K562 (cell line): ENCODE measurements around the gene PPP6R3. TPM values are rescaled to one million over a fixed set of nuclear protein-coding genes. Genes with fewer than 3 reads are reported as not detected.

ENCODE experiments used
- ATAC-seq: fragments of 200-7000 bp; cut with Tn5 transposase; 3 replicates; pipeline ENCODE4 v1.9.1; 2020; ENCODE audit warnings: moderate library complexity
- BruUV-seq: library from RNA; stranded (reverse); fragments of 400-500 nt; replicated peaks from 2 replicates; lab custom pipeline; 2021; lab: Mats Ljungman, UMichigan
- CTCF ChIA-PET: fragments of 300-600 bp; formaldehyde crosslinking; extraction: SDS; loops from one replicate; lab custom pipeline; 2021; ENCODE audit warnings: low intra/inter-chr PET ratio; lab: Yijun Ruan, JAX
- POLR2A ChIA-PET: fragments of 300-600, 350-650 bp; sonication (Branson Sonifier 250); formaldehyde crosslinking; extraction: SDS; loops from one replicate; lab custom pipeline; 2021; ENCODE audit warnings: antibody characterized with exemption, inconsistent platforms; lab: Yijun Ruan, JAX
- DNase-seq, 4 experiments: peaks; one replicate each; pipeline versions ENCODE4 v3.0.0 to v3.0.0-alpha.2; 2011 to 2018; ENCODE audit warnings: low spot score in 3 of 4, mixed read lengths in 3 of 4; ENCODE audit errors: extremely low read depth in 1 of 4
- FAIRE-seq: peaks from 2 replicates; lab custom pipeline; 2011; peaks lifted over from hg19 to GRCh38; lab: Jason Lieb, UNC
- H2AFZ ChIP-seq: 2 replicates; pipeline ENCODE4 v1.6.0; 2011; ENCODE audit warnings: low read depth, low read length, control low read depth, inconsistent platforms
- H3K27ac ChIP-seq: fragments of 200-600 bp; 3 replicates; pipeline ENCODE4 v1.8.0; 2011; ENCODE audit warnings: low read depth, mild to moderate bottlenecking, control low read depth, inconsistent platforms, low read length, moderate library complexity, mixed read lengths; ENCODE audit errors: extremely low read depth
- H3K27me3 ChIP-seq, 2 experiments: fragments of 300-600 bp in 1 of 2; 2 replicates in 1 of 2; 3 replicates in 1 of 2; pipeline versions ENCODE4 v1.6.0 to v1.8.0; 2011; ENCODE audit warnings: inconsistent platforms in 2 of 2, low read length in 2 of 2, mild to moderate bottlenecking in 1 of 2, mixed read lengths in 1 of 2, moderate library complexity in 1 of 2; ENCODE audit not compliant: control insufficient read depth in 2 of 2, insufficient read depth in 2 of 2
- H3K36me3 ChIP-seq: fragments of 300-600 bp; 3 replicates; pipeline ENCODE4 v1.8.0; 2011; ENCODE audit warnings: mild to moderate bottlenecking, low read length, inconsistent platforms; ENCODE audit not compliant: control insufficient read depth, insufficient read depth
- H3K4me1 ChIP-seq, 2 experiments: fragments of 200-600 bp in 1 of 2; replicated peaks in 1 of 2; 2 replicates in 1 of 2; 3 replicates in 1 of 2; pipeline versions ENCODE4 v1.5.1 to v1.8.0; 2011; ENCODE audit warnings: inconsistent platforms in 2 of 2, low read length in 2 of 2, mild to moderate bottlenecking in 1 of 2, mixed read lengths in 1 of 2, moderate library complexity in 1 of 2; ENCODE audit not compliant: control insufficient read depth in 2 of 2, insufficient read depth in 2 of 2
- H3K4me2 ChIP-seq: 2 replicates; pipeline ENCODE4 v1.6.1; 2011; ENCODE audit warnings: low read length, control low read depth, inconsistent platforms, mixed read lengths; ENCODE audit not compliant: insufficient read depth
- H3K4me3 ChIP-seq: fragments of 200-600 bp; sonication (generic), shearing (Covaris generic); 2 replicates; pipeline ENCODE4 v1.5.1; 2016; ENCODE audit warnings: control low read depth, inconsistent platforms
- H3K79me2 ChIP-seq: fragments of 200-600 bp; 3 replicates; pipeline ENCODE4 v1.8.0; 2011; ENCODE audit warnings: low read length, inconsistent platforms; ENCODE audit not compliant: control insufficient read depth, insufficient read depth
- H3K9ac ChIP-seq, 2 experiments: 2 replicates each; pipeline versions ENCODE4 v1.6.0 to v1.6.1; 2011; ENCODE audit warnings: low read depth in 2 of 2, low read length in 2 of 2, control low read depth in 1 of 2, inconsistent platforms in 1 of 2, mild to moderate bottlenecking in 1 of 2, mixed read lengths in 1 of 2; ENCODE audit not compliant: insufficient read depth in 1 of 2
- H3K9me1 ChIP-seq: one replicate; pipeline ENCODE4 v1.6.0; 2011; ENCODE audit warnings: inconsistent platforms, mild to moderate bottlenecking, low read length, moderate library complexity; ENCODE audit not compliant: control insufficient read depth, insufficient read depth
- H3K9me3 ChIP-seq: replicated peaks from 2 replicates; pipeline ENCODE4 v1.5.1; 2011; ENCODE audit warnings: low read depth, low read length, inconsistent platforms; ENCODE audit not compliant: control insufficient read depth, insufficient read depth
- H4K20me1 ChIP-seq: replicated peaks from 2 replicates; pipeline ENCODE4 v1.6.1; 2011; ENCODE audit warnings: low read length, inconsistent platforms, mixed read lengths; ENCODE audit not compliant: control insufficient read depth, insufficient read depth
- CCNT2 ChIP-seq: IDR thresholded peaks from 2 replicates; pipeline ENCODE4 v1.6.1; 2011; ENCODE audit warnings: borderline replicate concordance, low read depth, mild to moderate bottlenecking, moderate library complexity, mixed read lengths, low read length; ENCODE audit not compliant: insufficient read length; ENCODE audit errors: extremely low read depth
- DPF2 ChIP-seq: fragments of 450-650 bp; IDR thresholded peaks from 2 replicates; pipeline ENCODE4 v1.6.1; 2016
- FOXM1 ChIP-seq, 2 experiments: fragments of 450-650 bp in 1 of 2; sonication (generic) in 1 of 2; formaldehyde crosslinking in 1 of 2; IDR thresholded peaks; 2 replicates each; pipeline versions ENCODE4 v1.6.1 to v1.9.0; 2017 to 2022; ENCODE audit warnings: low read depth in 2 of 2, mild to moderate bottlenecking in 2 of 2, missing genetic modification reagents in 1 of 2, moderate library complexity in 1 of 2
- GTF2A2 ChIP-seq: IDR thresholded peaks from 2 replicates; pipeline ENCODE4 v1.6.1; 2016; ENCODE audit warnings: mild to moderate bottlenecking, missing genetic modification characterization, missing compliant biosample characterization
- LCOR ChIP-seq: sonication (generic); formaldehyde crosslinking; IDR thresholded peaks from 2 replicates; pipeline ENCODE4 v1.8.0; 2022; ENCODE audit warnings: mild to moderate bottlenecking, missing genetic modification reagents
- MAX ChIP-seq: sonication (generic); formaldehyde crosslinking; IDR thresholded peaks from 2 replicates; pipeline ENCODE4 v1.9.0; 2022; ENCODE audit warnings: mild to moderate bottlenecking, missing genetic modification reagents
- PHF20 ChIP-seq: fragments of 450-650 bp; IDR thresholded peaks from 2 replicates; pipeline ENCODE4 v1.6.1; 2018; ENCODE audit not compliant: partially characterized antibody
- STAT5A ChIP-seq: IDR thresholded peaks from 2 replicates; pipeline ENCODE4 v1.6.1; 2012; ENCODE audit warnings: low read length, inconsistent platforms, borderline replicate concordance
- TSC22D4 ChIP-seq: fragments of 450-650 bp; IDR thresholded peaks from 2 replicates; pipeline ENCODE4 v1.6.1; 2016; ENCODE audit warnings: missing genetic modification characterization, missing biosample characterization, control low read depth
- ZBTB17 ChIP-seq: fragments of 450-650 bp; formaldehyde crosslinking; IDR thresholded peaks from 2 replicates; pipeline ENCODE4 v1.4.0; 2020; ENCODE audit warnings: mild to moderate bottlenecking
- ZNF764 ChIP-seq: fragments of 250-450 bp; sonication (Bioruptor Pico); IDR thresholded peaks from 2 replicates; pipeline ENCODE4 v1.4.0; 2020; ENCODE audit warnings: low read depth, mild to moderate bottlenecking, moderate library complexity
- WGBS: fragments of 100-300 bp; shearing (Covaris generic); methylation state at CpG from one replicate; pipeline ENCODE4 v1.1.6; 2016; ENCODE audit warnings: low coverage, mixed read lengths; ENCODE audit not compliant: insufficient coverage; ENCODE audit errors: missing lambda C conversion rate; 5-methylcytosine and 5-hydroxymethylcytosine counted together
- in situ Hi-C: fragments of 300-500 bp; cut with MboI; formaldehyde crosslinking; loops from 4 replicates; pipeline ENCODE4 v1.15.0; 2018; ENCODE audit warnings: inconsistent platforms, mixed read lengths
- intact Hi-C: fragments of 100-400 bp; cut with micrococcal nuclease; formaldehyde crosslinking; loops from 2 replicates; pipeline ENCODE4 v1.14.2; 2022
- polyA plus RNA-seq, 8 experiments: library from polyadenylated mRNA; depleted of rRNA in 4 of 8; stranded (reverse) in 5 of 8; unstranded in 3 of 8; fragments of >200 nt; fragmentation: Nextera tagmentation in 2 of 8; fragmentation: Illumina TruSeq in 1 of 8; extraction: Ambion mirVana in 2 of 8; extraction: Trizol in 1 of 8; gene quantifications; 2 replicates each; pipeline versions ENCODE4 v1.2.1 to v1.2.3, GENCODE V29; 2011 to 2014; ENCODE audit warnings: inconsistent platforms in 1 of 8, missing spikeins in 1 of 8
- total RNA-seq, 7 experiments: library from RNA; depleted of rRNA in 6 of 7; stranded (reverse); fragments of >200 nt in 6 of 7; fragmentation: Illumina TruSeq in 2 of 7; extraction: Trizol in 2 of 7; gene quantifications; 2 replicates each; pipeline versions ENCODE4 v1.2.1 to v1.2.3, GENCODE V29; 2011 to 2021; ENCODE audit warnings: low replicate concordance in 1 of 7
- TF ChIP-seq, protein P1 (sequence below): fragments of 250-450 bp; sonication (Bioruptor Pico); IDR thresholded peaks from 2 replicates; pipeline ENCODE4 v1.5.0; 2021; ENCODE audit warnings: mild to moderate bottlenecking, borderline replicate concordance
- TF ChIP-seq, protein P2 (sequence below): fragments of 450-650 bp; IDR thresholded peaks from 2 replicates; pipeline ENCODE4 v1.6.1; 2016; ENCODE audit warnings: low read depth

PPP6R3 gene
- total and polyA plus RNA-seq, 9 of the 15 experiments (the other 6 are each of a cell fraction or from before 2014, with no cell fraction given): 20.3 to 117 (median 80.6) TPM

DNA sequence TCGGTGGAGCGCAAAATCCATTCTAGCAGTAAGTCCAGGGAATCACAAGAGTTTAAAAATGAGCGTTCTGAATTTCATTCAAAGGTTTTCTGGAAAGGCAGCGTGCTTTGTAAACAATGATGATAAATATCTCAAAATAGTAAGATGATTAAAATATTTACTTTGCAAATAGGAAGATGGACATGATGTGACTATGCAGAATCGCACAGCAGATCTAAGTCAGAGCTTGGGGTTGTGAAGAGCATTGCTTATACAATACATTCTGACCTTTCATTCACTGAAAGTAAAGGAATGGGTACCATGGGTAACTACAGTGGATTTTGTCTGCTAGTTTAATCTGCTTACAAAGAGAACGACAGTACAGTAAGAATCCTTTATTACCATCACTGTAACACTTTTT is 77.5 kb downstream of the PPP6R3 start:
- intact Hi-C loops: no loop called here
- in situ Hi-C loops: no loop called here
- TF ChIP-seq CCNT2: no peak
- no peak for TF ChIP-seq TSC22D4 (tag)
- TF ChIP-seq DPF2: no peak
- TF ChIP-seq MAX: no peak
- TF ChIP-seq FOXM1 (IDR thresholded peaks at IDR 0.05; ENCODE audit: low read depth): no peak
- no peak for TF ChIP-seq FOXM1 (CRISPR knock-in tag; IDR thresholded peaks at IDR 0.05; ENCODE audit: low read depth)
- TF ChIP-seq GTF2A2 (tag): no peak
- TF ChIP-seq, protein P1, sequence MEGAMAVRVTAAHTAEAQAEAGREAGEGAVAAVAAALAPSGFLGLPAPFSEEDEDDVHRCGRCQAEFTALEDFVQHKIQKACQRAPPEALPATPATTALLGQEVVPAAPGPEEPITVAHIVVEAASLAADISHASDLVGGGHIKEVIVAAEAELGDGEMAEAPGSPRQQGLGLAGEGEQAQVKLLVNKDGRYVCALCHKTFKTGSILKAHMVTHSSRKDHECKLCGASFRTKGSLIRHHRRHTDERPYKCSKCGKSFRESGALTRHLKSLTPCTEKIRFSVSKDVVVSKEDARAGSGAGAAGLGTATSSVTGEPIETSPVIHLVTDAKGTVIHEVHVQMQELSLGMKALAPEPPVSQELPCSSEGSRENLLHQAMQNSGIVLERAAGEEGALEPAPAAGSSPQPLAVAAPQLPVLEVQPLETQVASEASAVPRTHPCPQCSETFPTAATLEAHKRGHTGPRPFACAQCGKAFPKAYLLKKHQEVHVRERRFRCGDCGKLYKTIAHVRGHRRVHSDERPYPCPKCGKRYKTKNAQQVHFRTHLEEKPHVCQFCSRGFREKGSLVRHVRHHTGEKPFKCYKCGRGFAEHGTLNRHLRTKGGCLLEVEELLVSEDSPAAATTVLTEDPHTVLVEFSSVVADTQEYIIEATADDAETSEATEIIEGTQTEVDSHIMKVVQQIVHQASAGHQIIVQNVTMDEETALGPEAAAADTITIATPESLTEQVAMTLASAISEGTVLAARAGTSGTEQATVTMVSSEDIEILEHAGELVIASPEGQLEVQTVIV: no peak
- TF ChIP-seq ZNF764 (CRISPR knock-in tag): no peak
- no peak for TF ChIP-seq LCOR (CRISPR knock-in tag)
- TF ChIP-seq PHF20: no peak
- TF ChIP-seq, protein P2, sequence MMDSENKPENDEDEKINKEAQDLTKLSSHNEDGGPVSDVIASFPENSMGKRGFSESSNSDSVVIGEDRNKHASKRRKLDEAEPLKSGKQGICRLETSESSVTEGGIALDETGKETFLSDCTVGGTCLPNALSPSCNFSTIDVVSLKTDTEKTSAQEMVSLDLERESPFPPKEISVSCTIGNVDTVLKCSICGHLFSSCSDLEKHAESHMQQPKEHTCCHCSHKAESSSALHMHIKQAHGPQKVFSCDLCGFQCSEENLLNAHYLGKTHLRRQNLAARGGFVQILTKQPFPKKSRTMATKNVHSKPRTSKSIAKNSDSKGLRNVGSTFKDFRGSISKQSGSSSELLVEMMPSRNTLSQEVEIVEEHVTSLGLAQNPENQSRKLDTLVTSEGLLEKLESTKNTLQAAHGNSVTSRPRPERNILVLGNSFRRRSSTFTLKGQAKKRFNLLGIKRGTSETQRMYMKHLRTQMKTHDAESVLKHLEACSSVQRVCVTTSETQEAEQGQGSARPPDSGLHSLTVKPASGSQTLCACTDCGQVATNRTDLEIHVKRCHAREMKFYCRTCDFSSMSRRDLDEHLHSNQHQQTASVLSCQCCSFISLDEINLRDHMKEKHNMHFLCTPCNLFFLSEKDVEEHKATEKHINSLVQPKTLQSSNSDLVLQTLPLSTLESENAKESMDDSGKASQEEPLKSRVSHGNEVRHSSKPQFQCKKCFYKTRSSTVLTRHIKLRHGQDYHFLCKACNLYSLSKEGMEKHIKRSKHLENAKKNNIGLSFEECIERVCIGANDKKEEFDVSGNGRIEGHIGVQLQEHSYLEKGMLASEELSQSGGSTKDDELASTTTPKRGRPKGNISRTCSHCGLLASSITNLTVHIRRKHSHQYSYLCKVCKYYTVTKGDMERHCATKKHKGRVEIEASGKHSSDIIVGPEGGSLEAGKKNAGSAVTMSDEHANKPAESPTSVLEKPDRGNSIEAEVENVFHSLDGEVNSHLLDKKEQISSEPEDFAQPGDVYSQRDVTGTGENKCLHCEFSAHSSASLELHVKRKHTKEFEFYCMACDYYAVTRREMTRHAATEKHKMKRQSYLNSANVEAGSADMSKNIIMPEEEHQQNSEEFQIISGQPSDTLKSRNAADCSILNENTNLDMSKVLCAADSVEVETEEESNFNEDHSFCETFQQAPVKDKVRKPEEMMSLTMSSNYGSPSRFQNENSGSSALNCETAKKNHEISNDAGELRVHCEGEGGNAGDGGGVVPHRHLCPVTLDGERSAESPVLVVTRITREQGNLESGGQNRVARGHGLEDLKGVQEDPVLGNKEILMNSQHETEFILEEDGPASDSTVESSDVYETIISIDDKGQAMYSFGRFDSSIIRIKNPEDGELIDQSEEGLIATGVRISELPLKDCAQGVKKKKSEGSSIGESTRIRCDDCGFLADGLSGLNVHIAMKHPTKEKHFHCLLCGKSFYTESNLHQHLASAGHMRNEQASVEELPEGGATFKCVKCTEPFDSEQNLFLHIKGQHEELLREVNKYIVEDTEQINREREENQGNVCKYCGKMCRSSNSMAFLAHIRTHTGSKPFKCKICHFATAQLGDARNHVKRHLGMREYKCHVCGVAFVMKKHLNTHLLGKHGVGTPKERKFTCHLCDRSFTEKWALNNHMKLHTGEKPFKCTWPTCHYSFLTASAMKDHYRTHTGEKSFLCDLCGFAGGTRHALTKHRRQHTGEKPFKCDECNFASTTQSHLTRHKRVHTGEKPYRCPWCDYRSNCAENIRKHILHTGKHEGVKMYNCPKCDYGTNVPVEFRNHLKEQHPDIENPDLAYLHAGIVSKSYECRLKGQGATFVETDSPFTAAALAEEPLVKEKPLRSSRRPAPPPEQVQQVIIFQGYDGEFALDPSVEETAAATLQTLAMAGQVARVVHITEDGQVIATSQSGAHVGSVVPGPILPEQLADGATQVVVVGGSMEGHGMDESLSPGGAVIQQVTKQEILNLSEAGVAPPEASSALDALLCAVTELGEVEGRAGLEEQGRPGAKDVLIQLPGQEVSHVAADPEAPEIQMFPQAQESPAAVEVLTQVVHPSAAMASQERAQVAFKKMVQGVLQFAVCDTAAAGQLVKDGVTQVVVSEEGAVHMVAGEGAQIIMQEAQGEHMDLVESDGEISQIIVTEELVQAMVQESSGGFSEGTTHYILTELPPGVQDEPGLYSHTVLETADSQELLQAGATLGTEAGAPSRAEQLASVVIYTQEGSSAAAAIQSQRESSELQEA: no peak
- no peak for TF ChIP-seq STAT5A
- TF ChIP-seq ZBTB17 (CRISPR knock-in tag): no peak

More for the DNA sequence above, 77.5 kb downstream of the PPP6R3 start:
- DNase-seq: no peak
- ChIA-PET CTCF (no interaction called here), POLR2A (interaction anchor here (1.7 kb wide), 1 partner anchor 12 kb away, joined by 3 read pairs; no protein-coding TSS in a partner anchor)
- no peak overlapping the region for H3K4me2 ChIP-seq
- no peaks in the 10 kb centered on the region for H3K9me3 ChIP-seq
- H3K27me3 ChIP-seq: no peaks in the 10 kb centered on the region
- no peak overlapping the region for H3K9ac ChIP-seq
- no peak overlapping the region for H3K27ac ChIP-seq
- H2AFZ ChIP-seq: no peak overlapping the region
- WGBS: 87% methylated on average over 6 of the region's 6 CpGs
- ATAC-seq: no peak
- peaks cover 48% of the 10 kb centered on the region; the same call in 1 of the 3 replicates for H3K79me2 ChIP-seq
- no peak for FAIRE-seq
- no peak overlapping the region for H3K4me3 ChIP-seq
- peaks cover 5% of the 10 kb centered on the region; the same call in 1 of the 2 replicates for H4K20me1 ChIP-seq
- peaks cover 68% of the 10 kb centered on the region for H3K36me3 ChIP-seq
- peaks cover 4% of the 10 kb centered on the region for H3K9me1 ChIP-seq
- BruUV-seq: no TSS peak
- no peaks in the 10 kb centered on the region for H3K4me1 ChIP-seq
